ENCODE results near the gene TARS1.
A peak's percentile ranks its signal among the peaks of the same experiment; 100 is the strongest.

Gene TARS1

DNA sequence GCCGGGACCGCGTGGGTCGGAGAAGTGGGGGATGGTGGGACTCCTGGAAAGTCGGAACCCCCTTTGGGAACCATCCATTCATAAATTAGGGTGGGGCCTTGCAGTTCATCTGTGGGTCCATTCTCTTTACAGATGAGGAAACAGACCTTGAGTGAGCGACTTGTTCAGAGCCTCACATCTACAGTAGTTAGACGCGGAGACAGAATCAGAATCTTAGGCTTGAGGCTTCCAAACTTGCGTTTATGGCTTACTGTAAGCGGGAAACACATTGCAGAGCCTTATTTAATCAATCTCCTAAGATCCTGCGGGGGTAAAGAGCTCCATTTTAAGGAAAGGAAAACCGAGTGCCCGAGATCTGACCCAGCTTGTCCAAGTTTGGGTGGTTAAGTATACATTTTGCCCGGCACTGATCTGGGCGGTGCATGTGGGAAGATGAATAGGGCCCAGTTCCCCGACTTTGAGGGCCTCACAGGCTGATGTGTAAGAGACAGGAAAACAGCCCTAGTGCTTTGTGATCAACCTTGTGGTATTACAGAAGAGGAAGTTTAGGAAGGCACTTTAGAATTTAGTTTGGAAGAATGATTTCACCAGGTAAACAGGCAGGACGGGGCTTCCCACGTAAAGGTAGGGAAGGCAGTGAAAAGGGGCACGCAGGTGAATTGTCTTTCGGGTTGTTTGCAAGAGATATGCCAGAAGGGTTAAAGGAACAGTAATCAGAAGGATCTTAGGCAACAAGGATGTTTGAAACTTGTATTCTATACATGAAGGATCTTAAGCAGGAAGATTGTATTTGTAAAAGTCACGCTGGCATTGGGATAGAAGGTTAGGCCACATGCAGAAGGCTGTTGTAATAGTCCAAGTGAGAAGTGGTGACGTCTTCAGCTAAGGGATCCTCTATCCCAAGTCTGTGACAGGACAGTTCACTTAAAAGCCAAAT, 744 bp downstream of the TARS1 start:
- DNase-seq: no peak

- no peak for DNase-seq
Measured at GRCh38 chr5:33444542-33444941, 3.8 kb downstream of the TARS1 start.

DNA sequence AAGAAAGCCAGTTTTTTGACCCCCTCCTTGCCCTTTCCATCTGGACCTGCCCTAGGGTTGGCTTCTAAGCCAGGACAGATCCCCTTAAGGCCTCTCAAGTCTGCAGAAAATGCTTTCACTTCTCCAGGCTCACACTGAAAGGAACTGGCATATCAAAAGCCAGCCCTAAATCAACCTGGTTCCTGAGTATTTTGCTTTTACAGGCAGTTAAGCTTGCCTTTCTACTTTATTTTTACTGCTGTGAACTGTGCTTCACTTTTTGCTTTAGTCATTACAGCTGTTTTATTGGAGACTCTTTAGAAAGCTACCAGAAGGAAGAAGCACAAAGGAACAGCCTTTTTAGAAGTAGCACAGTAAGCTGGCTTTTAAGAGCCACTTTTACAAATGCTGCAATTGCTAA, 5.0 kb downstream of the TARS1 start:
- DNase-seq: no peak

- DNase-seq: no peak
Measured at GRCh38 chr5:33448118-33448517, 7.4 kb downstream of the TARS1 start.

DNA sequence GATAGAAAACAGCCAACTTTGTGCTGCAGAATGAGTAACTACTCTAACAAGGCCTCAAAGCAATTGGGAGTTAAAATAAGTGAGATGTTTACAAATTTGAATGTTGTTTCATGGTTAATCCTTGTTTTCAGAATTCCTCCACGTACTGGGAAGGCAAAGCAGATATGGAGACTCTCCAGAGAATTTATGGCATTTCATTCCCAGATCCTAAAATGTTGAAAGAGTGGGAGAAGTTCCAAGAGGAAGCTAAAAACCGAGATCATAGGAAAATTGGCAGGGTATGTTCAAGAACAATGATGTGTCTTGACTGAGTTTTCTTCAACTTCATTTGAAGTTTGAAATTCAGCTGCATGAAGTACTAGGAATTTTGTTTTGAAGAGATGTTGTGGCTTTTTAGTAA, 16.4 kb downstream of the TARS1 start:
- DNase-seq: no peak

DNA sequence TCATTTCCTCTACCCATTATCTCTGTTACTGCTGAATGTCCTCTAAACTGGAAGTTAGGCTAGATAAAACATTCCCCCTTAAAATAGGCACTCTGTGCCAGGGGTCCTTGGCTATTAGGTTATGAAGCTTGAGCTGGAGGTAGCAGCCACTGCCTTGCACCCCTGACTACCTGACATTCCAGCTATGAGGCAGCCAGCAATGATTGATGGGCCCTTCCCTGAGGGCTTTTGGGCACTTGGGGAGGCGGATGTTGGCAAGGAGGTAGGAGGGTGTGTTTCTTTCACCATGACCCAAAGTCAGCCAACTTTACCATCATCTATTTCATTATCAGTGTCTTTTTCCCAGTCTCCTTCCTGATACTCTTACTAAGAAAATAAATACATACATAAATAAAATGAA, 17.1 kb downstream of the TARS1 start:
- no peak for DNase-seq

- DNase-seq: no peak
Measured at GRCh38 chr5:33460210-33460609, 19.4 kb downstream of the TARS1 start.

DNA sequence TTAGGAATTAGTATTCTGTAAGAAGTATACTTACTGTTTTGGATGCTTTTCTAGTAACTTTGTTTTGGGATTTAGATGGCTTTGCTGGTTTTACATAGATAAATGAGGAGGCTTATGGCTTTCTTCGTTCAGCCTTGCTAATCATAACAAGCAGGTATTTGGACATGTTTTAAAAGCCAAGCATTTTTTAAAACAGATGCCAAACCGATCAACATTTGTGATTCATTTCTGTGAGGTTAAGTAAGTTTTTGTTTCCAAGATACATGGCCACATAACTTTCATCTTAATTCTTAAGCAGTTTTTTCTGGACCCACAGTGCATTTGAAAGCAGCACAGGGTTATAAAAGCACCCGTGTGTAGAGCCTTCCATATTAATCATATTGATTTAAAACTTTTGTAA, 21.7 kb downstream of the TARS1 start:
- DNase-seq: no peak

- DNase-seq: no peak
Measured at GRCh38 chr5:33465120-33465519, 24.4 kb downstream of the TARS1 start.

GRCh38 chr5:33468775-33469435, 28.1 kb downstream of the TARS1 start:
- DNase-seq: no peak

GRCh38 chr5:33470544-33470943, 29.8 kb downstream of the TARS1 start:
- DNase-seq: peak; percentile 43

- DNase-seq: no peak
Measured at GRCh38 chr5:33472805-33473409, 32.1 kb downstream of the TARS1 start.

- no peak for DNase-seq
Measured at GRCh38 chr5:33474004-33474403, 33.2 kb downstream of the TARS1 start.

GRCh38 chr5:33474931-33475499, 34.2 kb downstream of the TARS1 start:
- DNase-seq: no peak

- DNase-seq: no peak
Measured at GRCh38 chr5:33475706-33476105, 34.9 kb downstream of the TARS1 start.

DNA sequence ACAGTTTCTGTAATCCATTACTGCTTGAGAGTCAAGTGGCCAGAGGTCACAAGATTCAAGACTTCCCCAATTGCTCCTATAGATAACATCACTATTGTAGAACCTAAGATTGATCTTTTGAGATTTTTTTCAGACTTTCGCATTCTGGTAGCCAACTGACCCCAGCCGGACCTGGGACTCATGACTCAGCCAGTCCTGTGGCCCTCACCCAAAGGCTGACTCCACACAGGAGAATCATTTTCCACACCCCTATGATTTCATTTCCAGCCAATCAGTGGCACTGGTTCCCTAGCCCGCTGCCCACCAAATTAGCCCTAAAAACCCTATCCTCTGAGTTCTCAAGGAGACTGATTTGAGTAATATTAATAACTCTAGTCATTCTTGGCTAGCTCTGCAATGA, 36.2 kb downstream of the TARS1 start:
- DNase-seq: no peak

DNA sequence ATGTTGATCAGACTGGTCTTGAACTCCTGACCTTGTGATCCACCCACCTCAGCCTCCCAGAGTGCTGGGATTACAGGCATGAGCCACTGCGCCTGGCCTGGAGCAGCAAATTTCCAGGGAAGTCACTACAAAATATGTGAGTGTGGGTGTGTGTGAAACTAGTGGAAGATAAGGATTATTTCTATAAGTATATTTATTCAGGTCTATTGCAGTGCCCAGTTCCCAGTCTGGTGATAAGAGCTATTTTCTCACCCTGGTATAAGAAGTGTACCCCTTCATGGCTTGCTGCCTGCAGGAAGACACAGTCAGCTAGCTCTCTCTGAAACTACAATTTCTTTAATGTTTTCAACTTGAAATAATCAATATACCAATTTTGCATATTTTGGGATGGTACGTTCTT, 37.1 kb downstream of the TARS1 start:
- no peak for DNase-seq

- no peak for DNase-seq
Measured at GRCh38 chr5:33479311-33479710, 38.5 kb downstream of the TARS1 start.

GRCh38 chr5:33480876-33481275, 40.1 kb downstream of the TARS1 start:
- no peak for DNase-seq

GRCh38 chr5:33482335-33482734, 41.6 kb downstream of the TARS1 start:
- DNase-seq: peak; percentile 8

DNA sequence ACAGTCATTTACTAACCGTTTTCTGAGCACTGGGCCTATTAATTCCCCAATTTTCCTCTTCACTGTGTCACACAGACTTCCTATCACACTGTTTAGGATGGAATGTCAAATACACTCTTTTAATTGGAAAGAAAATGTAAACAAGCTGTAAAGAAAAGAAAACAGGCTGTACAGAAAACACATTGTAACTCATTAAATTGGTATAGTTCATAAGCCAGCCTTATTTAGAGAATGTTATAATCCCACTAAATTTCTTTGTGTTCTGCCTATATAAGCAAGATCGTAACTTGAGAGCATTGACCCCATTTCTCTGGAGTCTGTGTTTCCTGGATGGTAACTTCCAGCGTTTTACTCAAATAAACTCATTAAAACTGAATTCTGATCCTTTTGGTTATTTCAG, 46.5 kb downstream of the TARS1 start:
- no peak for DNase-seq

DNA sequence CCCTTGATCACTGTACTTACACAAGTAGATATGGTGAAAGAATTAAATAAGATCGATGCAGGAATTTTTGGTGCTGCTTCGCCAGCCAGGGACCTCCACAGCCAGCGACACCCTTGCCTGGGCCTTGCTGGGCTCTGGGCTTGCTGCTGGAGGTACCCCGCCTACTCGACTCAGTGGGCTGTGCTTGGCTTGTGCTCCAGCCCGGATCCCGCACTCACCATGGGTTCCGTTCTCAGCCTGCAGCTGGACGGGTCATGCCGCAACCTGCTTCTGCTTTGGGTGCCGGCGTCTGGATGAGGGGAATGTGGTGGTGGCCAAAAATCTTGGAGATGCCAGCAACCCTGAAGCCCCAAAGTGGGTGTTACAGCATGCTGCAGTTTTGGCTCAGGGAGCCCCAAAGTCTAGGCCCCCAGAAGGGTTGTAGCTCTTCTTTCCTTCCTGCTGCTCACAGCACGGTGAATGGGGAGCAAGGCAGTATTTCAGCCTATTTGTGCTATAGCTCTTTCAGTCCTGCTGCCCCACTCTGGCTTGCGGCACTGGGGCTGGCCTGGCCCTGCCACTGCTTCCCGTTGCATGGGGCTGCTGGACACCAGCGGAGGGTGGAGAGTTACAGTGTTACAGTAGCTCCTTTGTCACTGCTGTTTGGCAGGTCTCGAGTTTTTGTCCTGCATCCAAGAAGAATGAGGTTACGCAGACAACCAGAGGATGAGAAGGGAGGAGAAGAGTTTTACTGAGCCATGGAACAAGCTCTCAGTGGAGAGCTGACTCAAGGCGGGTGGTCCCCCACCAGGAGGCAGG, 48.0 kb downstream of the TARS1 start:
- DNase-seq: no peak

Data from NCI-H2107 (cell line).